GM23338 (cell line): ENCODE results near the gene PRKAA2. TPM values are rescaled to one million over a fixed set of nuclear protein-coding genes. Genes with fewer than 3 reads are reported as not detected.
A peak's percentile ranks its signal among the peaks of the same experiment; 100 is the strongest.

Experiments used
- ATAC-seq: fragments of 200-7000 bp; cut with Tn5 transposase; 3 replicates; pipeline ENCODE4 v1.9.1; 2020
- DNase-seq: peaks from one replicate; pipeline ENCODE4 v3.0.0-alpha.2; 2015; ENCODE audit warnings: low spot score
- H2AFZ ChIP-seq: fragments of 200-600 bp; sonication (generic); 2 replicates; pipeline ENCODE4 v1.8.0; 2016; ENCODE audit warnings: antibody characterized with exemption, mild to moderate bottlenecking, moderate library complexity
- H3F3A ChIP-seq: fragments of 200-600 bp; sonication (generic); replicated peaks from 2 replicates; pipeline ENCODE4 v1.8.0; 2017; ENCODE audit warnings: antibody characterized with exemption, mixed run types, low read depth
- H3K27ac ChIP-seq: fragments of 200-600 bp; sonication (generic); 2 replicates; pipeline ENCODE4 v1.6.1; 2016; ENCODE audit warnings: low read depth
- H3K27me3 ChIP-seq: fragments of 200-600 bp; sonication (generic); 2 replicates; pipeline ENCODE4 v1.8.0; 2016; ENCODE audit warnings: mild to moderate bottlenecking, mixed run types, moderate library complexity; ENCODE audit not compliant: insufficient read depth
- H3K36me3 ChIP-seq: fragments of 200-600 bp; sonication (generic); 2 replicates; pipeline ENCODE4 v1.8.0; 2016; ENCODE audit warnings: mild to moderate bottlenecking; ENCODE audit not compliant: insufficient read depth
- H3K4me1 ChIP-seq: fragments of 200-600 bp; sonication (generic); 2 replicates; pipeline ENCODE4 v1.8.0; 2016; ENCODE audit warnings: mild to moderate bottlenecking, moderate library complexity; ENCODE audit not compliant: insufficient read depth
- H3K4me2 ChIP-seq: fragments of 200-600 bp; sonication (generic); 2 replicates; pipeline ENCODE4 v1.7.1; 2017; ENCODE audit warnings: mixed run types
- H3K4me3 ChIP-seq: fragments of 200-600 bp; sonication (generic); 2 replicates; pipeline ENCODE4 v1.6.1; 2016; ENCODE audit warnings: mixed run types
- H3K79me2 ChIP-seq: fragments of 200-600 bp; sonication (generic); replicated peaks from 2 replicates; pipeline ENCODE4 v1.8.0; 2017; ENCODE audit warnings: mild to moderate bottlenecking; ENCODE audit not compliant: insufficient read depth
- H3K9me2 ChIP-seq: fragments of 200-600 bp; sonication (generic); 2 replicates; pipeline ENCODE4 v1.8.0; 2017; ENCODE audit not compliant: insufficient read depth
- H4K20me1 ChIP-seq: fragments of 200-600 bp; sonication (generic); replicated peaks from 2 replicates; pipeline ENCODE4 v1.8.0; 2017; ENCODE audit warnings: mild to moderate bottlenecking; ENCODE audit not compliant: insufficient read depth
- H3K27ac Mint-ChIP-seq: 2 replicates; pipeline ENCODE4 v1.8.0; 2020; ENCODE audit warnings: inconsistent platforms, mild to moderate bottlenecking, moderate library complexity, mixed read lengths
- H3K27me3 Mint-ChIP-seq: 3 replicates; pipeline ENCODE4 v1.8.0; 2022; ENCODE audit warnings: low read depth, mild to moderate bottlenecking, moderate library complexity, mixed read lengths, inconsistent platforms; ENCODE audit not compliant: insufficient read depth, poor library complexity
- H3K36me3 Mint-ChIP-seq: 3 replicates; pipeline ENCODE4 v1.8.0; 2021; ENCODE audit warnings: low read depth, mild to moderate bottlenecking, inconsistent platforms, moderate library complexity, mixed read lengths
- H3K4me1 Mint-ChIP-seq: 3 replicates; pipeline ENCODE4 v1.8.0; 2020; ENCODE audit warnings: mild to moderate bottlenecking, inconsistent platforms, mixed read lengths
- H3K4me3 Mint-ChIP-seq: 3 replicates; pipeline ENCODE4 v1.8.0; 2021; ENCODE audit warnings: moderate library complexity, mild to moderate bottlenecking, inconsistent platforms, mixed read lengths
- H3K9me3 Mint-ChIP-seq: 3 replicates; pipeline ENCODE4 v1.8.0; 2020; ENCODE audit warnings: moderate library complexity, mild to moderate bottlenecking, inconsistent platforms, mixed read lengths
- CREB1 ChIP-seq: fragments of 250-450 bp; sonication (Bioruptor Pico); IDR thresholded peaks from 2 replicates; pipeline ENCODE4 v1.5.0; 2020; ENCODE audit warnings: low read depth, mild to moderate bottlenecking, moderate library complexity
- EZH2 ChIP-seq: fragments of 200-600 bp; sonication (generic); IDR thresholded peaks from one replicate; pipeline ENCODE4 v1.8.0; 2017; ENCODE audit warnings: antibody characterized with exemption, mild to moderate bottlenecking, low read depth; ENCODE audit not compliant: unreplicated experiment
- EZH2phosphoT487 ChIP-seq: fragments of 200-600 bp; sonication (generic); IDR thresholded peaks from one replicate; pipeline ENCODE4 v1.8.1; 2018; ENCODE audit warnings: antibody characterized with exemption; ENCODE audit not compliant: unreplicated experiment
- JUNB ChIP-seq: IDR thresholded peaks from one replicate; pipeline ENCODE4 v1.6.1; 2016; ENCODE audit warnings: antibody characterized with exemption; ENCODE audit not compliant: unreplicated experiment
- NANOG ChIP-seq: IDR thresholded peaks from 2 replicates; pipeline ENCODE4 v1.6.1; 2016; ENCODE audit warnings: antibody characterized with exemption, borderline replicate concordance
- POLR2AphosphoS5 ChIP-seq: IDR thresholded peaks from 2 replicates; pipeline ENCODE4 v1.6.1; 2016; ENCODE audit warnings: antibody characterized with exemption, low read depth
- ZNF114 ChIP-seq: fragments of 250-450 bp; sonication (Bioruptor Pico); IDR thresholded peaks from 2 replicates; pipeline ENCODE4 v1.5.0; 2020; ENCODE audit warnings: mild to moderate bottlenecking, moderate library complexity
- polyA plus RNA-seq: library from polyadenylated mRNA; unstranded; fragments of >200 nt; fragmentation: Nextera tagmentation; extraction: Ambion mirVana; gene quantifications from 2 replicates; pipeline ENCODE4 v1.2.1, GENCODE V29; 2016
- total RNA-seq: library from RNA; depleted of rRNA; stranded (reverse); fragments of >200 nt; shearing (Covaris generic); gene quantifications from 2 replicates; pipeline ENCODE4 v1.2.3, GENCODE V29; 2014
- TF ChIP-seq, protein P1 (sequence below): fragments of 250-450 bp; sonication (Bioruptor Pico); IDR thresholded peaks from 2 replicates; pipeline ENCODE4 v1.5.0; 2020; ENCODE audit warnings: mild to moderate bottlenecking, moderate library complexity
- TF ChIP-seq, protein P2 (sequence below): IDR thresholded peaks from 2 replicates; pipeline ENCODE4 v1.6.1; 2016; ENCODE audit warnings: antibody characterized with exemption
- TF ChIP-seq, protein P3 (sequence below): IDR thresholded peaks from one replicate; pipeline ENCODE4 v1.6.1; 2018; ENCODE audit warnings: antibody characterized with exemption; ENCODE audit not compliant: unreplicated experiment

PRKAA2 gene
- total and polyA plus RNA-seq, 2 experiments from 2014 or later: 3.0 to 8.7 TPM

DNA sequence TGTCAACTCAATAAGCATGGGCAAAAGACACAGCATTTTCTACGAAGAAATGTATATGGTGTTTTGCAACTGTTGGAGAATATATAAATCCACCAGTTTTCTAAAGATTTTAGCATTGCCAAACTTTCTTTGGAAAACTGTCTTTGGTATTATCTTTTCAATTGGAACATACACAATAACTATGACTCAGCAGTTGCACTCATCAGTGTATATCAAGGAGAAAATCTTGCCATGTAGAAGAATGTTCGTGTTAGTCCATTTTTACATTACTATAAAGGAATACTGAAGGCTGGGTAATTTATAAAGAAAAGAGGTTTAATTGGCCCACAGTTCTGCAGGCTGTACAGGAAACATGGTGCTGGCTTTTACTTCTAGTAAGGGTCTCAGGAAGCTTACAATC lies 41.1 kb downstream of the PRKAA2 start (continued):
- TF ChIP-seq, protein P1, sequence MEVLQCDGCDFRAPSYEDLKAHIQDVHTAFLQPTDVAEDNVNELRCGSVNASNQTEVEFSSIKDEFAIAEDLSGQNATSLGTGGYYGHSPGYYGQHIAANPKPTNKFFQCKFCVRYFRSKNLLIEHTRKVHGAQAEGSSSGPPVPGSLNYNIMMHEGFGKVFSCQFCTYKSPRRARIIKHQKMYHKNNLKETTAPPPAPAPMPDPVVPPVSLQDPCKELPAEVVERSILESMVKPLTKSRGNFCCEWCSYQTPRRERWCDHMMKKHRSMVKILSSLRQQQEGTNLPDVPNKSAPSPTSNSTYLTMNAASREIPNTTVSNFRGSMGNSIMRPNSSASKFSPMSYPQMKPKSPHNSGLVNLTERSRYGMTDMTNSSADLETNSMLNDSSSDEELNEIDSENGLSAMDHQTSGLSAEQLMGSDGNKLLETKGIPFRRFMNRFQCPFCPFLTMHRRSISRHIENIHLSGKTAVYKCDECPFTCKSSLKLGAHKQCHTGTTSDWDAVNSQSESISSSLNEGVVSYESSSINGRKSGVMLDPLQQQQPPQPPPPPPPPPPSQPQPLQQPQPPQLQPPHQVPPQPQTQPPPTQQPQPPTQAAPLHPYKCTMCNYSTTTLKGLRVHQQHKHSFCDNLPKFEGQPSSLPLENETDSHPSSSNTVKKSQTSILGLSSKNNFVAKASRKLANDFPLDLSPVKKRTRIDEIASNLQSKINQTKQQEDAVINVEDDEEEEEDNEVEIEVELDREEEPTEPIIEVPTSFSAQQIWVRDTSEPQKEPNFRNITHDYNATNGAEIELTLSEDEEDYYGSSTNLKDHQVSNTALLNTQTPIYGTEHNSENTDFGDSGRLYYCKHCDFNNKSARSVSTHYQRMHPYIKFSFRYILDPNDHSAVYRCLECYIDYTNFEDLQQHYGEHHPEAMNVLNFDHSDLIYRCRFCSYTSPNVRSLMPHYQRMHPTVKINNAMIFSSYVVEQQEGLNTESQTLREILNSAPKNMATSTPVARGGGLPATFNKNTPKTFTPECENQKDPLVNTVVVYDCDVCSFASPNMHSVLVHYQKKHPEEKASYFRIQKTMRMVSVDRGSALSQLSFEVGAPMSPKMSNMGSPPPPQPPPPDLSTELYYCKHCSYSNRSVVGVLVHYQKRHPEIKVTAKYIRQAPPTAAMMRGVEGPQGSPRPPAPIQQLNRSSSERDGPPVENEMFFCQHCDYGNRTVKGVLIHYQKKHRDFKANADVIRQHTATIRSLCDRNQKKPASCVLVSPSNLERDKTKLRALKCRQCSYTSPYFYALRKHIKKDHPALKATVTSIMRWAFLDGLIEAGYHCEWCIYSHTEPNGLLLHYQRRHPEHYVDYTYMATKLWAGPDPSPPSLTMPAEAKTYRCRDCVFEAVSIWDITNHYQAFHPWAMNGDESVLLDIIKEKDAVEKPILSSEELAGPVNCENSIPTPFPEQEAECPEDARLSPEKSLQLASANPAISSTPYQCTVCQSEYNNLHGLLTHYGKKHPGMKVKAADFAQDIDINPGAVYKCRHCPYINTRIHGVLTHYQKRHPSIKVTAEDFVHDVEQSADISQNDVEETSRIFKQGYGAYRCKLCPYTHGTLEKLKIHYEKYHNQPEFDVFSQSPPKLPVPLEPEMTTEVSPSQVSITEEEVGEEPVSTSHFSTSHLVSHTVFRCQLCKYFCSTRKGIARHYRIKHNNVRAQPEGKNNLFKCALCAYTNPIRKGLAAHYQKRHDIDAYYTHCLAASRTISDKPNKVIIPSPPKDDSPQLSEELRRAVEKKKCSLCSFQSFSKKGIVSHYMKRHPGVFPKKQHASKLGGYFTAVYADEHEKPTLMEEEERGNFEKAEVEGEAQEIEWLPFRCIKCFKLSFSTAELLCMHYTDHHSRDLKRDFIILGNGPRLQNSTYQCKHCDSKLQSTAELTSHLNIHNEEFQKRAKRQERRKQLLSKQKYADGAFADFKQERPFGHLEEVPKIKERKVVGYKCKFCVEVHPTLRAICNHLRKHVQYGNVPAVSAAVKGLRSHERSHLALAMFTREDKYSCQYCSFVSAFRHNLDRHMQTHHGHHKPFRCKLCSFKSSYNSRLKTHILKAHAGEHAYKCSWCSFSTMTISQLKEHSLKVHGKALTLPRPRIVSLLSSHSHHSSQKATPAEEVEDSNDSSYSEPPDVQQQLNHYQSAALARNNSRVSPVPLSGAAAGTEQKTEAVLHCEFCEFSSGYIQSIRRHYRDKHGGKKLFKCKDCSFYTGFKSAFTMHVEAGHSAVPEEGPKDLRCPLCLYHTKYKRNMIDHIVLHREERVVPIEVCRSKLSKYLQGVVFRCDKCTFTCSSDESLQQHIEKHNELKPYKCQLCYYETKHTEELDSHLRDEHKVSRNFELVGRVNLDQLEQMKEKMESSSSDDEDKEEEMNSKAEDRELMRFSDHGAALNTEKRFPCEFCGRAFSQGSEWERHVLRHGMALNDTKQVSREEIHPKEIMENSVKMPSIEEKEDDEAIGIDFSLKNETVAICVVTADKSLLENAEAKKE (CRISPR knock-in tag): no peak
- no peak for TF ChIP-seq POLR2AphosphoS5
- TF ChIP-seq, protein P2, sequence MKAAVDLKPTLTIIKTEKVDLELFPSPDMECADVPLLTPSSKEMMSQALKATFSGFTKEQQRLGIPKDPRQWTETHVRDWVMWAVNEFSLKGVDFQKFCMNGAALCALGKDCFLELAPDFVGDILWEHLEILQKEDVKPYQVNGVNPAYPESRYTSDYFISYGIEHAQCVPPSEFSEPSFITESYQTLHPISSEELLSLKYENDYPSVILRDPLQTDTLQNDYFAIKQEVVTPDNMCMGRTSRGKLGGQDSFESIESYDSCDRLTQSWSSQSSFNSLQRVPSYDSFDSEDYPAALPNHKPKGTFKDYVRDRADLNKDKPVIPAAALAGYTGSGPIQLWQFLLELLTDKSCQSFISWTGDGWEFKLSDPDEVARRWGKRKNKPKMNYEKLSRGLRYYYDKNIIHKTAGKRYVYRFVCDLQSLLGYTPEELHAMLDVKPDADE: no peak
- no peak for TF ChIP-seq EZH2phosphoT487
- TF ChIP-seq CREB1 (CRISPR knock-in tag): no peak
- no peak for TF ChIP-seq NANOG
- TF ChIP-seq JUNB: no peak
- TF ChIP-seq ZNF114: no peak

DNA sequence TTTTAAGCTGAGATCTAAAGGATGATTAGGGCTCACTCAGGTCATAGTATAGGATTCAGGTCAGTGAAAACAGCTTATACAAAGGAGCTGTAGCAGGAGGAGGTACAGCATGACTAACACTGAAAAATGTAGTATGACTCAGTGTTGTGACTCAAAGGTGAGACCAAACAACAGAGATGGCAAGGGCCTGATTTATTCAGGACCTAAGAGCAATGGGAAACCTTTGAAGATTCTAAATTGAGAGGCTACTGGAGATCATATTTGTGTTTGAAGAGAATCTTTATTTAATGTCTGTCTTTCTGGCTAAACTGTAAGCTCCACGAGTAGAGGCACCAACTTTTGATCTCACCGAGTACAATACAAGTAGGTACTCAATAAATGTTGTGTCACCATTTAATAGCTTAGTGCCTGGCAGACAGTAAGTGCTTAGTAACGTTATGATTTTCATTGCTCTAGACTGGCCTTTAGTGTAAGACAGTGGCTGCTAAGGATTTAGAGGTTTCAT lies 43.5 kb downstream of the PRKAA2 start:
- Histone ChIP-seq H3F3A (no peaks in the 10 kb centered on the region), H4K20me1 (no peaks in the 10 kb centered on the region), H3K9me2 (no peaks in the 10 kb centered on the region), H3K36me3 (no peaks in the 10 kb centered on the region), H3K4me3 (no peak overlapping the region), H3K27me3 (no peaks in the 10 kb centered on the region), H3K4me2 (no peak overlapping the region), H3K27ac (no peak overlapping the region), H2AFZ (no peak overlapping the region), H3K79me2 (no peaks in the 10 kb centered on the region), H3K4me1 (no peaks in the 10 kb centered on the region)
- peak; percentile 27 for DNase-seq
- H3K4me3 Mint-ChIP-seq: no peak overlapping the region
- ATAC-seq: peak; percentile 90
- no peaks in the 10 kb centered on the region for H3K36me3 Mint-ChIP-seq
- H3K27me3 Mint-ChIP-seq: no peaks in the 10 kb centered on the region
- TF ChIP-seq JUNB: no peak
- no peak for TF ChIP-seq CREB1 (CRISPR knock-in tag)
- TF ChIP-seq, protein P2: no peak
- TF ChIP-seq, protein P3, sequence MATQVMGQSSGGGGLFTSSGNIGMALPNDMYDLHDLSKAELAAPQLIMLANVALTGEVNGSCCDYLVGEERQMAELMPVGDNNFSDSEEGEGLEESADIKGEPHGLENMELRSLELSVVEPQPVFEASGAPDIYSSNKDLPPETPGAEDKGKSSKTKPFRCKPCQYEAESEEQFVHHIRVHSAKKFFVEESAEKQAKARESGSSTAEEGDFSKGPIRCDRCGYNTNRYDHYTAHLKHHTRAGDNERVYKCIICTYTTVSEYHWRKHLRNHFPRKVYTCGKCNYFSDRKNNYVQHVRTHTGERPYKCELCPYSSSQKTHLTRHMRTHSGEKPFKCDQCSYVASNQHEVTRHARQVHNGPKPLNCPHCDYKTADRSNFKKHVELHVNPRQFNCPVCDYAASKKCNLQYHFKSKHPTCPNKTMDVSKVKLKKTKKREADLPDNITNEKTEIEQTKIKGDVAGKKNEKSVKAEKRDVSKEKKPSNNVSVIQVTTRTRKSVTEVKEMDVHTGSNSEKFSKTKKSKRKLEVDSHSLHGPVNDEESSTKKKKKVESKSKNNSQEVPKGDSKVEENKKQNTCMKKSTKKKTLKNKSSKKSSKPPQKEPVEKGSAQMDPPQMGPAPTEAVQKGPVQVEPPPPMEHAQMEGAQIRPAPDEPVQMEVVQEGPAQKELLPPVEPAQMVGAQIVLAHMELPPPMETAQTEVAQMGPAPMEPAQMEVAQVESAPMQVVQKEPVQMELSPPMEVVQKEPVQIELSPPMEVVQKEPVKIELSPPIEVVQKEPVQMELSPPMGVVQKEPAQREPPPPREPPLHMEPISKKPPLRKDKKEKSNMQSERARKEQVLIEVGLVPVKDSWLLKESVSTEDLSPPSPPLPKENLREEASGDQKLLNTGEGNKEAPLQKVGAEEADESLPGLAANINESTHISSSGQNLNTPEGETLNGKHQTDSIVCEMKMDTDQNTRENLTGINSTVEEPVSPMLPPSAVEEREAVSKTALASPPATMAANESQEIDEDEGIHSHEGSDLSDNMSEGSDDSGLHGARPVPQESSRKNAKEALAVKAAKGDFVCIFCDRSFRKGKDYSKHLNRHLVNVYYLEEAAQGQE: no peak
- no peak for TF ChIP-seq EZH2
- H3K4me1 Mint-ChIP-seq: peaks cover 3% of the 10 kb centered on the region; the same call in 2 of the 3 replicates
- no peaks in the 10 kb centered on the region for H3K9me3 Mint-ChIP-seq
- H3K27ac Mint-ChIP-seq: peak overlapping the region; percentile 25; the same call in 1 of the 2 replicates
